HG03342 (cell line): Measurements from ENCODE around the gene SYTL5.
A peak's percentile ranks its signal among the peaks of the same experiment; 100 is the strongest.
"Not testable (repeated sequence)": the region's sequence is repeated elsewhere in the genome, so short reads cannot be mapped to it uniquely, and the experiment has no call there.

Experiments used
- ATAC-seq: cut with Tn5 transposase; IDR thresholded peaks from one replicate; pipeline ENCODE4 v1.9.1; 2021; ENCODE audit warnings: mild to moderate bottlenecking, moderate library complexity; ENCODE audit not compliant: unreplicated experiment

The SYTL5 gene

DNA sequence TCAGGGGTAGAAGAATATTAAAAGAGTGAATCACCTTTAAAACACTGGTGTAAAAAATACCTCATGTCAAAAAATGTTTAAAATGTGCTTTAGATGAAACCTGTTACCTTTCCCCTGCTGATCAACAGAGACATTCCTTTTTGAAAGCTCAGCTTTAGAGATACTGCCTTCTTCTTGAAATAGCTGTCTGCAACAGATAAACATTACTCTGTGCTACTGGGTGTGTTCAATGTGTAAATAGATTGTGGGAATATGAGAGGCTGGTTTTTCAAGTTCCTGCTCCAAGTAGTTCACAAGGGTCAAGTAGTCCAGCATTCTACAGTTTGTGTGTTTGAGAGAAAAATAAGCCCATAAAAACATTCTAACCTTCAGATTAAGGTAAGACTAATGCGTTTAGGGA lies at the start of gene SYTL5:
TSS of gene SYTL5 (plus strand) at position 263 of the 400 bp plus-strand sequence. CDS start 27,337 bp downstream, outside the sequence.
- no peak for ATAC-seq

DNA sequence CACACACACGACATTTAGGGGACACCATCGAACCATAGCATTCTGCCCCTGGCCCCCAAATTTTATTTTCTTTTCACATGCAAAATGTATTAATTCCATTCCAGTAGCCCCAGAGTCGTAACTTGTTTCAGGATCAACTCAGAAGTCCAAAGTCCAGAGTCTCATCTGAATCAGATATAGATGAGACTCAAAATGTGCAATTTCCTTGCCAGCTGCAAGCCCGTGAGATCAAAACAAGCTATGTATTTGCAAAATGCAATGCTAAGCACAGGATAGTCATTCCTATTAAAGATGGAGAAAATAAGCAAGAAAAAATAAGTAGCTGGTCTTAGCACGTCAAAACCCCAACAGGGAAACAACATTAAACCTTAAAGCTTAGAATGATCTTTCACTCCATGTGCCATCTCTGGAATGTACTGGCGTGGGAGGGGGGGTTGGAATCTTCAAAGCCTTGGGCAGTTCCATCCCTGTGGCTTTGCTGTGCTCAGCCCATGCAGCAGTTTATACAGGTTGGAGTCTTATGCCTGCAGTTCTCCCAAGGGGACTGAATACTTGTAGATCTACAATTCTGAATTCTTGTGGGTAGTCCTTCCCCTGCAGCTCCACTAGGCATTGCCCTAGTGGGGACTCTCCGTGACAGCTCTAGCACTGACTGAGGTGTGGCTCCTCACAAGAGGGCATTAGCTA lies 47.7 kb upstream of the SYTL5 start:
- ATAC-seq = no peak

DNA sequence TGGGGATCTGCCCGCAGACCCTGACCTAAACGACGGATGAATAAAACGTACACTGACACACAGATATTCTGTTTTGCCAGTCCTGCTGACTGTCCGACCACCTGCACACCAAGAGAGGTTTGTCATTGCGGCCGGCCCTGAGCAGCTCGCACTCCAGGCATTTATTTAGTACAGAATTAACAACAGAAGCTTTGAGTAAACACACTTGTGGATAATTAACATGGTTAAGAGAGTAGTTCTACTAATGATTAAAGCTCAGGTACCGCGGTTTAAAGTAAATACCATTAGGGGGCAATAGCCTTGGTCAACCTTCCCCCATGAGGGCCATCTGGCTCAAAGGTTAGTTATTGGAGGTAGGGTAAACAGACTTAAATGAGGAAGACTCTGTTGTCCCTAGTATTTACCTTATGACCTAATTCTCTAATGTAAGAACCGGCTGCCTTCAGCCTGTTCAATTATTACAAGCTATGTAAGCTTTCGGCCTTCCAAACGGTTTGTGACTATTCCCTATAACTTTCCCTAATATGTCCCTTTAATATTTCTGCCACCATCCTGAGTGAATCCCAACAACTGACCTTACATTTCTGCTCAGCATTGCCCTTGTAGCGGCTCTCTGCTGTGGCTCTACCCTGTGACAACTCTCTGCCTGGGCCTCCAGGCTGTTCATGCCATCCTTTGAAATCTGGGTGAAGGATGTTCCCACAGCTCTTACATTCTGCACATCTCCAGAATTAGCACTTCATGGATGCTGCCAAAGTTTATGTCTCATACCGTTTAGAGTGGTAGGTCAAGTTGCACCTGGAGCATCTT lies 46.9 kb upstream of the SYTL5 start:
- no peak for ATAC-seq

DNA sequence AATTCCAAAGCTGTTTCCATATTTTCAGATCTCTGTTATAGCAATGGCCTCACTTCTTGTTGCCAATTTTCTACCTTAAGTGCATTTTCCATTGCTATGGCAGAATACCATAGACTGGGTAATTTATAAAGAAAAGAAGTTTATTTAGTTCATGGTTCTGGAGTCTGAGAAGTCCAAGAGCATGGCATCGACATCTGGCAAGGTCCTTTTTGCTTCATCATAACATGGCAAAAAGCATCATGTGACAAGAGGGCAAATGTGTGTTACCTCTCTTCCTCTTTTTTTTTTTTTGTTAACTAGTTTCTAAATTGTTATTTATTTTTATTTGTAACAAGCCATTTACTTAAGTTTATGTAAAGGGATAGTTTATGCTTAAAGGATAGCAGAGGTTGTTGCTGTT lies 45.2 kb upstream of the SYTL5 start:
- no peak for ATAC-seq

DNA sequence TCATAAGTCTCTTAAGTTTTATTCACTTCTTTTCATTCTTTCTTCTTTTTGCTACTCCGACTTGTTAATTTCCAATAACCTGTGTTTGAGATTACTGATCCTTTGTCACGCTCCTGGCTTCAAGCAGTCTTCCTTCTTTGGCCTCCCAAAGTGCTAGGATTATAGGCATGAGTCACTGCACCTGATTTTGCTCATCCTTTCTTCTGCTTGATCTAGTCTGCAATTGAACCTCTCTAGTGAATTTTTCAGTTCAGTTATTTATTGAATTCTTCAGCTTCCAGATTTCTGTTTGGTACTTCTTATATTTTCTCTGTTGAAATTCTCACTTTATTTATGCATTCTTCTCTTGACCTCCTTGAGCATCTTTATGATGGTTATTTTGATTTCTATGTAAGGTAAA lies 38.6 kb upstream of the SYTL5 start:
- no peak for ATAC-seq

DNA sequence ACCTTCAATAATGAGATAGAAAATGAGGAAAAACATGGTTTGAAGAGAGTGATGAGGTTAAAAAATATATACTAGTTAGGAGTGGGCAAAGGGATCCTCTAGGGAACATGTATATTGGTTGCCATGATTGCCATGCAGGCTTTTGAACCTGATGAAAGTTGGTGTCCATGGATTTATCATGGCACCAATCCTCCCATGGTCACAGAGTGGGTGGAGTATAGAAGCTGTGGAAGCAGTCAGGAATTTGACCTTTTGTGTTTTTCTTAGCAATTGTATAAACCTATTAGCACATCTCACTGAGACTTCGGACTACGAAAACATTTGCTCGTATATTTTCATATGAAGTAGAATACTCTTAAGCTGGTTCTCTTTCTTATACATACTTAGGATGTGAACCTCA lies 30.9 kb upstream of the SYTL5 start:
- no peak for ATAC-seq

DNA sequence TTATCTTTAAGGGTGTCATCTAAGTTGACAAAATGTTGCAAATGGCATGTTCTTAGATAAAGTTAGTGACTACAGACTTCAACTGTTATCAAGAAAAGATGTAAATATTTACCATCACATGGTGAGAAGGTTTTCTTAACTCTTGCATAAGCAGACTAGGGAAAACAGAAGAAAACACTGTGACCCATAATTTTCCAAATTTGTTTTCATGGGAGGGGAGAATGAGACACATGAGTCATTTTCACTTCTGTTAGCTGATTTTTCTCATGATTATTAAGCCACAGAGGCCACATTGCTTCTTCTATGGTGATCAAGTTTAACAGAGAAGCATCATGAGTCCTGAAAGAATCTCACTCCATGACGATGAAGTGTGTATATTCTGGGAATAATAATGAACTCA lies 30.2 kb upstream of the SYTL5 start:
- ATAC-seq = no peak

DNA sequence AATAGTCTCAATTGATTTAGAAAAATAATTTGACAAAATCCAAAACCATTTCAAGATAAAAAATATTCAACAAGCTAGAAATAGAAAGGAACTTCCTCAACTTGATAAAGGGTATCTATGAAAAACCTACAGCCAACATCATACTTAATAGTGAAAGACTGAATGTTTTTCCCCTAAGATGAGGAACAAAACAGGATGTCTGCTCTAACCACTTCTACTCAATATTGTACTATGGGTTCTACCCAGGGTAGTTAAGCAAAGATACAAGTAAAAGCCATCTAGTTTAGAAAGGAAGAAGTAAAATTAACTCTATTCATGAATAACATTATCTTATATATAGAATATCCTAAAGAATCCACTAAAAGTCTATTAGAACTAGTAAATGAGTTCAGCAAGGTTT lies 21.5 kb upstream of the SYTL5 start:
- ATAC-seq = no peak

DNA sequence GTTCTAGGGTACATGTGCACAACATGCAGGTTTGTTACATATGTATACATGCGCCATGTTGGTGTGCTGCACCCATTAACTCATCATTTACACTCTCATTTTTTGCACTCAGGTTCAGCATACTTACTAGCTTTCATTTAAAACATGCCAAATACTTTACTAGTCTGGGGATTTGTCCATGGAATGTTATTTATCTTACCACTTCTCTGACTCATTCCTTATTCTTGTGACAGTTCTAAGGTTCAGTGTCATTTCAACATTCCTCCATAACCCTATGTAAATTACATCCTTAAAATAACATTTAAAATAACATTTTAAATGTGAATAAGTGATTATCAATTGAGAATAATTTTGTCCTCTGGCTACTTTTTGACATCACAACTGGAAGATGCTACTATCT lies 19.5 kb upstream of the SYTL5 start:
- ATAC-seq = no peak

DNA sequence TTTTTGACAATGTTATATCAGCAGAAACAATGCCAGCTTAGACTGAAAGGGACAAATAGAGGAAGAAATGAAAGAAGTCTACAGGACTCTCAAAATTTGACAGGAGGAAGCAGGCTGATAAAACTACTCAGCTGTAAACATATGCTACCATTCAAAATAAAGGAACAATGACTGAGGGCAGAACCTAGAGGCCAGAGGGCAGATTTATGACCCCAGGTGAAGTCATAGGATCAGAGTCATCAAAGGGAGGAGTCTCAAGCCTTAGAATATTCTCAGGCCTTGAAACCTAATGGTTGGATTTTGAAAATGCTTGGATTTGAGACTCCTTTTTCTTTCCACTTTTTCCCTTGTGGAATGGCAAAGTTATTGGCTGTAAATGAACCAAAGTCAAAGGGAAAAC lies 17.0 kb upstream of the SYTL5 start:
- no peak for ATAC-seq

DNA sequence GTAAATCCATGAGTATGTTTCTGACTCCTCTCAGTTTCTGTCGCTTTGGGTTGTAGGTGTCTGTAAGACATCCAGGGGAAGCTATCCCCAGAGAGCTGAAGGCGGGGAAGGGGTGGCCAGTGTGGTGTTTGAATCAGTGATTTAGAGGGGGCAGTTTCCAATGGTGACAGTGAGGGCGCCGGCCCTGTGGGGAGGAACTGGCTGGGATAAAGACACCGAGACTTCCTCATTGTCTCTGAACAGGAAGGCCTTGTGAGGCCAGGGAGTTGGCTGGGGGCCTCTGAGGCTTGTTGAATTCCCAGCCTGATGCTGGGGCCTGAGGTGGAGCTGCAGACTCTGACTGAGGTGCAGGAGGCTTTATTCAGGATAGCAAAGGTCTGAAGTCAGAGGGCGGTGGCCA lies 15.1 kb upstream of the SYTL5 start:
- ATAC-seq = not testable (repeated sequence)

DNA sequence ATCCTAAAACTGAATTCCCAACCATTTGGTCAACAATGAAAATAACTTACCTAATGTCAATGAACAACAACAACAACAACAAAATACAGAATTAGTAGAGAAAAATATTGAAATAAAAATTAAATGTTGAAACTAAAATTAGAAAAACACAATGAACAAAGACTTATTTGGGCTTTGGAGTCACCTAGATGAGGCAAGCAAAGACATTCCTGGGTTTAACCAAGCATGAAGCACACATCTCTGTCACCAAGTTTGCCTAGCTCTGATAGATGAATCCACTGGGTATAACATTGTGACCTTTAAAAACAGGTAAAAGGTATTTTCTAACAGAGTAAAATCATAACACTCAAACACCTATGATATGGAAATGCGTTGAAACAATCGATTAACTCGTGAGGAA lies 13.2 kb upstream of the SYTL5 start:
- no peak for ATAC-seq

DNA sequence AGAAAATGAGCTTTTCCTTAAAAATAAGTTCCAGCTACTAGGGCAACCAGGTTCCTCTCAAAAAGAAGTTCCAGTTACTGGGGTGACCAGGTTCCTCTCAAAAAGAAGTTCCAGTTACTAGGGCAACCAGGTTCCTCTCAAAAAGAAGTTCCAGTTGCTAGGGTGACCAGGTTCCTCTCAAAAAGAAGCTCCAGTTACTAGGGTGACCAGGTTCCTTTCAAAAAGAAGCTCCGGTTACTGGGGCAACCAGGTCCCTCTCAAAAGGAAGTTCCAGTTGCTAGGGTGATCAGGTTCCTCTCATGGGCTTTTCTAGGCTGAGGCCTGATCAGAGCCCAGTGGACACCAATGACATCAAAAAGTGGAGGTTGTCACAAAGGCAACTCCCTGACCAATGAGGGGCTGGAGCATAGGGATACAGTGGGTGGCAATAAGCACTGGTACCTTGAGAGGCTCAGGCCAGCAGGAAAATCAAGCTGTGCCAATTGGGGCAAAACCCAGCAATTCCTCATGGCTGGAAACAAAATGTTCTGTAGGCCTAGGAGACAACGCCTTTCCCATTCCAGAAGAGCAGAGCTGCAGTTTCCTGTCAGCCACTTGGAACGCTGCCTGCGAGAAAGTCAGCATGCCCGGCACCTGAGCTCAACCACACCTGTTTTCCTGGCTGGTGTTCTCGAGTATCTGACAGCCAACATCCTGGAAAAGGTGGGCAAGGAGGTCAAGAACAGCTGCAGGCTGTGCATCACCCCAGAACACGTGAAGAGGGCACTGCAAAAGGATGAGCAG lies 12.3 kb upstream of the SYTL5 start:
- ATAC-seq = peak; percentile 64

DNA sequence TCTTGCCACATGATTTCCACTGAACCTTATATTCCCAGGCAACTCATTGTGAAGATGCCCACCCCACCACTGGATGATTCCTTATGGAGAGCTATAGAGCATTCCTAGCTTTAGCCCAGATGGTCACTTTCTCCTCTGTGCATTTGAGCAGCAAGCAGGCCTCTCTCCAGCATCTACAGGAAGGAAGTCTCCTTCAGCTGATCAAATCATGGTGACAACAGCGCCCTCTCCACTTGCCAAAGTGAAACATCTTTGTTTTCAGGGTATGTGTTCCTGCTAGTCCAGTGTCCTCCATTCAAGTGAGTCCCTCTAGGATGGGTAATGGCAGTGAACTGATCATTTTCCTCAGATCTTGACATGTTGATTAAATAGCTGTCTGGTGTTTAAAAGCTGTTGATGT lies 10.9 kb upstream of the SYTL5 start:
- no peak for ATAC-seq

DNA sequence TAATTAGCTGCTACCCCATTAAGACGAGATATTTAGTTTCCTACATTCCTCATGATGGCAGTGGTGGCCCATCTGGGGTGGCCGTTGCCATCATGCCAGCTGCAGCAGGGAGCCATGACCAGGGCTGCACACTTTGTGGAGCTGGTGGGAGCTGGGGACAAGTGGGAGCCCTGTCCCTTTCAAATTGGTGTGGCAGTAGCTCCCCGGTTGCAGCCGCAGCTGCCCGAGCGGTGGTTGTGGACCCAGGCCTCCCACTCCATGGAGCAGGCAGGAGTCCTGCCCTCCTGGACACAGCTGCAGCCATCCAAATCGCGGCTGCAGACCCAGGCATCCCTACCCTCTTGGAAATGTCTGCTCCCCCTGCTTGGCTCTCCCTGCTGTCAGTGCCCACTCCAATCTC lies 9.3 kb upstream of the SYTL5 start:
- ATAC-seq = no peak

DNA sequence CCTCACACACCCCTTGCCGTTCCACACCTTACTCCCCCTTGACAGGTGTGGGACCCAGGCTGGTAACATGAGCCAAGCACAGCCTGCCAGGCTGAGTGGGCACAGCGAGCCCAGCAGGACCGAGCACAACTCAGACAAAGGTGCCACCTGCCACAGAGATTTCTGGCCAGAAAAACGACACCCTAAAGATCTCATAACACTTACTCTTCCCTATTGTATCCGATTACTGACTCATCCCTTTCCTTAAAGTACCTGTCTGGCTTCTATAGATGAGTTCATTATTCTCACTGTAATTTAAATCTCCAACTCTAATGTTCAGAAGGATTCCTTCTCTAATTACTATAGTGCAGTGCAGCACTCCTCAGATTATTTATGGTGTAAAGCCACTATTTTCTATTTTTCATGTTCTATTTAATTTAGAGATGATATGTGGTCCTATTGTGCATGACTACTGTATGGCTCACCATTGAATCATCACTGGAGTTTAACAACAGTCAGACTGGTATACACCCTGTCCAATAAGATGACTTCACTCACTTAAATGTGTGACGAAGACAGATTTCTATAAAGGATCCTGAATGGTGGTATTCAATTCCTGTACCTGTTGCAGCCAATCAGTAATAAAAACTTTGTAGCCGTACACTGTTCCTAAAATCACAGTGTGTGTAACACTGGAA lies 7.6 kb upstream of the SYTL5 start:
- ATAC-seq = no peak

DNA sequence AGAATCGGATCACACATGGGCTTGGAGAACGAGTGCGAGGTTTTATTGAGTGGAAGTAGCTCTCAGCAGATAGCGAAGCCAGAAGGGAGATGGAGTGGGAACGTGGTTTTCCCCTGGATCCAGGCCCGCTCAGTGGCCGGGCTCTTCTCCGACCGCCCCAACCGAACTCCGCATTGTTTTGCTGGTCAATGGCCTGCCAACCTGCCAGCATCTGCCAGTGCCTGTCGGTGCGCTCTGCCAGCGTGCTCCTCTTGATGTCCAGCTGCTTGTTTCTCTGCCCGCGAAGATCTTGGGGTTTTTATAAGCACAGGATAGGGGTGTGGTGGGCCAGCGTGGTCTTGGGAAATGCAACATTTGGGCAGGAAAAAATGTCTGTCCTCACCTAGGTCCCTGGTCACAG lies 5.6 kb upstream of the SYTL5 start:
- ATAC-seq = no peak

DNA sequence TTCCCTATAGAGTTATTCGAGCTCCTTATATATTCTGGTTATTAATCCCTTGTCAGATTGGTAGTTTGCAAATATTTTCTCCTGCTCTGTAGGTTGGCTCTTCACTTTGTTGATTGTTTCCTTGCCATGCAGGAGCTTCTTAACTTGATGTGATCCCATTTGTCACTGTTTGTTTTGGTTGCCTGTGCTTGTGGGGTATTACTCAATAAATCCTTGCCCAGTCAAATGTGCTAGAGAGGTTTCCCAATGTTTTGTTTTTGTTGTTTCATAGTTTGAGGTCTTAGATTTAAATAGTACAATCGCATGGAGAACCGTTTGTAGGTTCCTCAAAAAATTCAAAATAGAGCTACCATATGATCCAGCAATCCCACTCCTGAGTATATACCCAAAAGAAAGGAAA lies 2.3 kb upstream of the SYTL5 start:
- no peak for ATAC-seq

DNA sequence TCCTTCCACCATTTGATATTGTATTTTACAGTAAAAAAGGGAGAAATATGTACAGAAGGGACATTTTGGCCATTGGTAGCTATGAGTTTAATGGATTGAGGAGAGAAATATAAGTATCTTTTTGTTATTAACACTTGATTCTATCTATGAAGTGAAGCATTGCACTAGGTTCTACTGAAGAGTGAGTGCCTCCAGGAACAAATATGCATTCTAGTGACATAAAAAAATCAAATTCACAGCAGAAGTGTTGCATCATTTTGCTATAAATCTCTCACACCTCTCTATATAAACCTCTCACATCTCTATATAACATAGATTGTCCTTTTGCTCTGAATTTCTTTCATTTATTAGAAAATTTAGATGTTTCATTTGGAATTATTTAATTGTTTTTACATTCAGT lies 425 bp downstream of the SYTL5 start:
- no peak for ATAC-seq

DNA sequence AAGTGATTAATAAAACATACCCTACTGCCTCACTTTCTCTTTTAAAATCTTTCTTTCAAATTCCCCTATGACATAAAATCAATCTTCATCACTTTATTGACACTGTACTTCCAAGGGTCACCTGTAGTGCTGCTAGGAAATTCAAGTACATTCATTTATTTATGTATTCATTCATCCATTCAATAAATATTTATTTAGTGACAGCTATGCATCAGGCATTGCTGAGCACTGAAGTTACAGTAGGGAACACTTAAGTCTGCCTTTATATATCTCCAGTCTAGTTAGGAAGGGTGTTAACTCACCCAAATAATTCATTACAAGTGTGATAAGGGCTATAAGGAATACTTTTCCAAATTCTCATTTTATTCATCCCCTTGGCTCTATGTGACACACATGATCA lies 2.3 kb downstream of the SYTL5 start:
- no peak for ATAC-seq

DNA sequence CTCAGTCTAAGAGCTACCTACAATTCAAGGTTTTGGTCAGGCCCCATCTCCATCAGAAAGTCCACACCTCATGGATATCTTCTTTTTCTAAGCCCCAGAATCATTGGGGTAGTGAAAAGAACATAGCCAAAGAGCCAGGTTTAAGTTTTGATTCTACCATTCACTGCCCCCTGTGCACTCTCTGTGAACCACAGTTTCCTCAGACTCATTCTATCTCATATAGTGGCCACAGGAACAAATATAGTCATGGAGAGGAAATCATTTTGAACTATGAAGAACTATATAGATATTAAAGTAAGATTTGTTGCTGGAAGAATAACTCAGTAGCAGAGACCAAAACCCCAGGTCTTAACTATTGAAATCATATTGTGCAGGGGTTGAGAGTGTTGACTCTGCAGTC lies 3.3 kb downstream of the SYTL5 start:
- no peak for ATAC-seq
